Right atrium auricular region (tissue), 2 donors: ENCODE data around the gene SELENOO. TPM values are rescaled to one million over a fixed set of nuclear protein-coding genes. Genes with fewer than 3 reads are reported as not detected.

Experiments
- DNase-seq: peaks from one replicate; pipeline ENCODE4 v3.0.0-alpha.2; 2019; ENCODE audit warnings: low spot score
- H3K27ac ChIP-seq, 2 donors: fragments of 200-600 bp; sonication (generic); 1 replicate in 1 of 2; 2 replicates in 1 of 2; pipeline ENCODE4 v1.5.1; 2016 to 2019
- H3K27me3 ChIP-seq, 2 donors: fragments of 200-600 bp; sonication (generic); one replicate each; pipeline versions ENCODE4 v1.5.1 to v1.6.0; 2017 to 2019
- H3K36me3 ChIP-seq: fragments of 200-600 bp; sonication (generic); one replicate; pipeline ENCODE4 v1.5.1; 2016
- H3K4me1 ChIP-seq, 2 donors: fragments of 200-600 bp; sonication (generic); one replicate each; pipeline versions ENCODE4 v1.5.1 to v1.6.0; 2017 to 2019
- H3K4me3 ChIP-seq, 2 donors: fragments of 200-600 bp; sonication (generic); 1 replicate in 1 of 2; 2 replicates in 1 of 2; pipeline ENCODE4 v1.5.1; 2017 to 2019; ENCODE audit warnings: mild to moderate bottlenecking in 1 of 2, moderate library complexity in 1 of 2
- H3K9me3 ChIP-seq, 2 donors: fragments of 200-600 bp; sonication (generic); one replicate each; pipeline ENCODE4 v1.5.1; 2019
- total RNA-seq, 2 donors: library from RNA; depleted of rRNA; stranded (reverse); fragments of >200 nt; gene quantifications; one replicate each; pipeline ENCODE4 v1.1.0, GENCODE V29; 2016
- TF ChIP-seq, protein P1 (sequence below), 2 donors: fragments of 200-600 bp; sonication (generic); IDR thresholded peaks; one replicate each; pipeline ENCODE4 v1.5.1; 2019; ENCODE audit warnings: antibody characterized with exemption in 2 of 2

SELENOO gene
- total RNA-seq, 2 donors from 2014 or later: 18.0 to 20.0 TPM

GRCh38 chr22:50208430-50208938 is 7.7 kb downstream of the SELENOO start:
- TF ChIP-seq, protein P1, sequence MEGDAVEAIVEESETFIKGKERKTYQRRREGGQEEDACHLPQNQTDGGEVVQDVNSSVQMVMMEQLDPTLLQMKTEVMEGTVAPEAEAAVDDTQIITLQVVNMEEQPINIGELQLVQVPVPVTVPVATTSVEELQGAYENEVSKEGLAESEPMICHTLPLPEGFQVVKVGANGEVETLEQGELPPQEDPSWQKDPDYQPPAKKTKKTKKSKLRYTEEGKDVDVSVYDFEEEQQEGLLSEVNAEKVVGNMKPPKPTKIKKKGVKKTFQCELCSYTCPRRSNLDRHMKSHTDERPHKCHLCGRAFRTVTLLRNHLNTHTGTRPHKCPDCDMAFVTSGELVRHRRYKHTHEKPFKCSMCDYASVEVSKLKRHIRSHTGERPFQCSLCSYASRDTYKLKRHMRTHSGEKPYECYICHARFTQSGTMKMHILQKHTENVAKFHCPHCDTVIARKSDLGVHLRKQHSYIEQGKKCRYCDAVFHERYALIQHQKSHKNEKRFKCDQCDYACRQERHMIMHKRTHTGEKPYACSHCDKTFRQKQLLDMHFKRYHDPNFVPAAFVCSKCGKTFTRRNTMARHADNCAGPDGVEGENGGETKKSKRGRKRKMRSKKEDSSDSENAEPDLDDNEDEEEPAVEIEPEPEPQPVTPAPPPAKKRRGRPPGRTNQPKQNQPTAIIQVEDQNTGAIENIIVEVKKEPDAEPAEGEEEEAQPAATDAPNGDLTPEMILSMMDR (IDR thresholded peaks at IDR 0.05): no peak
- Histone ChIP-seq H3K4me1 (peaks cover 0 to 33% of the 10 kb centered on the region in 2 donors), H3K27me3 (no peaks in the 10 kb centered on the region), H3K4me3 (no peak overlapping the region), H3K36me3 (peaks cover 37% of the 10 kb centered on the region), H3K9me3 (no peaks in the 10 kb centered on the region), H3K27ac (no peak overlapping the region)
- DNase-seq: no peak

GRCh38 chr22:50208939-50209892 is 8.4 kb downstream of the SELENOO start:
- no peak overlapping the region for H3K4me3 ChIP-seq
- no peaks in the 10 kb centered on the region for H3K27me3 ChIP-seq
- no peaks in the 10 kb centered on the region for H3K9me3 ChIP-seq
- peaks cover 0 to 33% of the 10 kb centered on the region in 2 donors for H3K4me1 ChIP-seq
- H3K27ac ChIP-seq: no peak overlapping the region
- TF ChIP-seq, protein P1 (IDR thresholded peaks at IDR 0.05): no peak
- DNase-seq: no peak
- peaks cover 43% of the 10 kb centered on the region for H3K36me3 ChIP-seq

- peaks cover 47% of the 10 kb centered on the region for H3K36me3 ChIP-seq
- TF ChIP-seq, protein P1 (IDR thresholded peaks at IDR 0.05): peak; percentile 70 to 93
- H3K9me3 ChIP-seq: no peaks in the 10 kb centered on the region
- DNase-seq: no peak
- no peak overlapping the region for H3K27ac ChIP-seq
- H3K4me3 ChIP-seq: no peak overlapping the region
- no peaks in the 10 kb centered on the region for H3K27me3 ChIP-seq
- H3K4me1 ChIP-seq: peaks cover 0 to 33% of the 10 kb centered on the region in 2 donors
Observed at GRCh38 chr22:50209893-50210292, 9.1 kb downstream of the SELENOO start.

DNA sequence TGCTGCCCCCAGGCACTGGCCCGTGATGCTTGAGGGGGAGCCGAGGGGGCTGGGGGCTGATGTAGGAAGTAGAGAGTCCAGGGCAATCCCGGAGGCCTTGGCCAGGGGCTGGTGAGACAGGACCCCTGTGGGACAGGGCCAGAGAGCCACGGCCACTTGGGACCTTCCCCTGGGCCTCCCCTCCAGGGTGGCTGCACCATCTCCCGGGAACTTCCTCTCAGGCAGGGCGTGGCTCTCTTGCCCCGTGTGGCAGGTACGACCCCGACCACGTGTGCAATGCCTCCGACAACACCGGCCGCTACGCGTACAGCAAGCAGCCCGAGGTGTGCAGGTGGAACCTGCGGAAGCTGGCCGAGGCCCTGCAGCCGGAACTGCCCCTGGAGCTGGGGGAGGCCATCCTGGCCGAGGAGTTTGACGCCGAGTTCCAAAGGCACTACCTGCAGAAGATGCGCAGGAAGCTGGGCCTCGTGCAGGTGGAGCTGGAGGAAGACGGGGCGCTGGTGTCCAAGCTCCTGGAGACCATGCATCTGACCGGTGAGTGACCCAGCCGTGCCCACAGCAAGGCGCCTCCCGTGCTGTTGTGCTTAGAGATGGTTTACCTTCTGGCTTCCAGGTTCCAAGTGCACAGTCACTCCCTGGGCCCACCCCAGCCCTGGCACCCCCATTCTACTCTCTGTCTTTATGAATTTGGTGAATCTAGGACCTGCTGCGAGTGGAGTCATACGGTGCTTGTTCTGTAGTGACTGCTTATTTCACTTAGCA is 9.7 kb downstream of the SELENOO start:
- H3K4me3 ChIP-seq: no peak overlapping the region
- TF ChIP-seq, protein P1 (IDR thresholded peaks at IDR 0.05): no peak
- peaks cover 53% of the 10 kb centered on the region for H3K36me3 ChIP-seq
- no peak for DNase-seq
- H3K27me3 ChIP-seq: no peaks in the 10 kb centered on the region
- no peaks in the 10 kb centered on the region for H3K9me3 ChIP-seq
- peaks cover 0 to 33% of the 10 kb centered on the region in 2 donors for H3K4me1 ChIP-seq
- H3K27ac ChIP-seq: no peak overlapping the region

DNA sequence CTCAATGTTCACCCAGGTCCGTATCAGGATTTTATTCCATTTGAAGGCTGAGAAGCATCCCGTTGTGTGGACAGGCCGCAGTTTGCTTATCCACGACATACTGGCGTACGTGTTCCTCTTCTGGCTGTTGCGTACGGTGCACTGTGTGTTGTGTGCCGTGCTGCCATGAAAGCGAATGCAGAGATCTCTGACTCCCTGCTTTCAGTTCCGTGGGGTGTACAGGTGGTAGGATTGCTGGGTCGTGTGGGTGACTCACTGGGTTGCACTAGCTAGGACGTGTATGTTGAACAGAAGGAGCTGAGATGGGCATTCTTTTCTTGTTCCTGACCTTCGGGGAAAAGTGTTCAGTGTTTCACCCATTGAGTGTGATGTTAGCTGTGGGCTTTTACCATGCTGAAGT is 10.3 kb downstream of the SELENOO start:
- no peak overlapping the region for H3K4me3 ChIP-seq
- no peak overlapping the region for H3K27ac ChIP-seq
- no peak for DNase-seq
- TF ChIP-seq, protein P1 (IDR thresholded peaks at IDR 0.05): no peak
- H3K36me3 ChIP-seq: peaks cover 59% of the 10 kb centered on the region
- peaks cover 0 to 27% of the 10 kb centered on the region in 2 donors for H3K4me1 ChIP-seq
- H3K27me3 ChIP-seq: no peaks in the 10 kb centered on the region
- no peaks in the 10 kb centered on the region for H3K9me3 ChIP-seq
